ENCODE results near the gene CNTNAP5.

The CNTNAP5 gene

GRCh38 chr2:124639524-124639923 lies 614.4 kb downstream of the CNTNAP5 start:
- no peak overlapping the region for H2BK120ac ChIP-seq (ENCODE audit: low read depth, low read length)
- no peak for DNase-seq
- no peak overlapping the region for H3K4me2 ChIP-seq (ENCODE audit: low read length)
- H3K56ac ChIP-seq (ENCODE audit: low read length) = no peak overlapping the region
- no peak overlapping the region for H2BK15ac ChIP-seq (replicated peaks; ENCODE audit: low read depth)
- no peak overlapping the region for H2AK5ac ChIP-seq (ENCODE audit: low read length)
- H4K8ac ChIP-seq (ENCODE audit: low read depth, low read length) = no peak overlapping the region
- H3K4me1 ChIP-seq (ENCODE audit: control insufficient read depth, low read depth, low read length) = no peaks in the 10 kb centered on the region
- no CpG with 5 or more reads among the region's 1 CpG for WGBS (ENCODE audit: extremely low coverage, insufficient coverage, low lambda C conversion rate)
- H3K23ac ChIP-seq (ENCODE audit: low read length) = no peak overlapping the region
- H3K79me1 ChIP-seq (ENCODE audit: low read length) = no peaks in the 10 kb centered on the region
- H3K4me3 ChIP-seq (ENCODE audit: low read length) = no peak overlapping the region
- H3K27me3 ChIP-seq (ENCODE audit: insufficient read depth, low read length, poor library complexity) = no peaks in the 10 kb centered on the region
- H3K79me2 ChIP-seq (ENCODE audit: control insufficient read depth, insufficient read depth, low read length) = no peaks in the 10 kb centered on the region
- H2BK5ac ChIP-seq (ENCODE audit: low read length) = no peak overlapping the region
- no peak overlapping the region for H3K4ac ChIP-seq (ENCODE audit: low read depth, low read length)
- no peak overlapping the region for H4K5ac ChIP-seq (ENCODE audit: low read length)
- no peak overlapping the region for H3K9ac ChIP-seq (ENCODE audit: low read length)
- no peak overlapping the region for H3K27ac ChIP-seq (ENCODE audit: low read depth, low read length)
- no peak overlapping the region for H3K18ac ChIP-seq (ENCODE audit: low read length)
- H3K36me3 ChIP-seq (ENCODE audit: control insufficient read depth, insufficient read depth, low read length) = no peaks in the 10 kb centered on the region

- Histone ChIP-seq H3K79me2 (ENCODE audit: control insufficient read depth, insufficient read depth, low read length) (no peaks in the 10 kb centered on the region), H4K5ac (ENCODE audit: low read length) (no peak overlapping the region), H2AK5ac (ENCODE audit: low read length) (no peak overlapping the region), H3K56ac (ENCODE audit: low read length) (no peak overlapping the region), H3K9ac (ENCODE audit: low read length) (no peak overlapping the region), H3K27me3 (ENCODE audit: insufficient read depth, low read length, poor library complexity) (no peaks in the 10 kb centered on the region), H3K36me3 (ENCODE audit: control insufficient read depth, insufficient read depth, low read length) (no peaks in the 10 kb centered on the region), H3K4me2 (ENCODE audit: low read length) (no peak overlapping the region), H2BK15ac (replicated peaks; ENCODE audit: low read depth) (no peak overlapping the region), H3K4me3 (ENCODE audit: low read length) (no peak overlapping the region), H3K4ac (ENCODE audit: low read depth, low read length) (no peak overlapping the region), H3K4me1 (ENCODE audit: control insufficient read depth, low read depth, low read length) (no peaks in the 10 kb centered on the region), H2BK120ac (ENCODE audit: low read depth, low read length) (no peak overlapping the region), H3K79me1 (ENCODE audit: low read length) (no peaks in the 10 kb centered on the region), H3K23ac (ENCODE audit: low read length) (no peak overlapping the region), H4K8ac (ENCODE audit: low read depth, low read length) (no peak overlapping the region), H2BK5ac (ENCODE audit: low read length) (no peak overlapping the region), H3K18ac (ENCODE audit: low read length) (no peak overlapping the region), H3K27ac (ENCODE audit: low read depth, low read length) (no peak overlapping the region)
- WGBS (ENCODE audit: extremely low coverage, insufficient coverage, low lambda C conversion rate) = no CpG with 5 or more reads among the region's 15 CpGs
- DNase-seq = no peak
Observed at GRCh38 chr2:124640221-124640750, 615.2 kb downstream of the CNTNAP5 start.

- Histone ChIP-seq H4K8ac (ENCODE audit: low read depth, low read length) (no peak overlapping the region), H3K4me2 (ENCODE audit: low read length) (no peak overlapping the region), H3K23ac (ENCODE audit: low read length) (no peak overlapping the region), H3K27me3 (ENCODE audit: insufficient read depth, low read length, poor library complexity) (no peaks in the 10 kb centered on the region), H3K27ac (ENCODE audit: low read depth, low read length) (no peak overlapping the region), H3K4ac (ENCODE audit: low read depth, low read length) (no peak overlapping the region), H3K9ac (ENCODE audit: low read length) (no peak overlapping the region), H2BK15ac (replicated peaks; ENCODE audit: low read depth) (no peak overlapping the region), H4K5ac (ENCODE audit: low read length) (no peak overlapping the region), H3K4me3 (ENCODE audit: low read length) (no peak overlapping the region), H2BK120ac (ENCODE audit: low read depth, low read length) (no peak overlapping the region), H2BK5ac (ENCODE audit: low read length) (no peak overlapping the region), H3K36me3 (ENCODE audit: control insufficient read depth, insufficient read depth, low read length) (no peaks in the 10 kb centered on the region), H3K4me1 (ENCODE audit: control insufficient read depth, low read depth, low read length) (no peaks in the 10 kb centered on the region), H3K56ac (ENCODE audit: low read length) (no peak overlapping the region), H3K79me2 (ENCODE audit: control insufficient read depth, insufficient read depth, low read length) (no peaks in the 10 kb centered on the region), H2AK5ac (ENCODE audit: low read length) (no peak overlapping the region), H3K79me1 (ENCODE audit: low read length) (no peaks in the 10 kb centered on the region), H3K18ac (ENCODE audit: low read length) (no peak overlapping the region)
- no peak for DNase-seq
- WGBS (ENCODE audit: extremely low coverage, insufficient coverage, low lambda C conversion rate) = no CpG with 5 or more reads among the region's 4 CpGs
Observed at GRCh38 chr2:124646166-124646815, 621.2 kb downstream of the CNTNAP5 start.

- Histone ChIP-seq H2AK5ac (ENCODE audit: low read length) (no peak overlapping the region), H3K79me2 (ENCODE audit: control insufficient read depth, insufficient read depth, low read length) (no peaks in the 10 kb centered on the region), H2BK5ac (ENCODE audit: low read length) (no peak overlapping the region), H3K27ac (ENCODE audit: low read depth, low read length) (no peak overlapping the region), H3K79me1 (ENCODE audit: low read length) (no peaks in the 10 kb centered on the region), H3K23ac (ENCODE audit: low read length) (no peak overlapping the region), H4K8ac (ENCODE audit: low read depth, low read length) (no peak overlapping the region), H3K4me1 (ENCODE audit: control insufficient read depth, low read depth, low read length) (no peaks in the 10 kb centered on the region), H3K36me3 (ENCODE audit: control insufficient read depth, insufficient read depth, low read length) (no peaks in the 10 kb centered on the region), H3K56ac (ENCODE audit: low read length) (no peak overlapping the region), H3K4me3 (ENCODE audit: low read length) (no peak overlapping the region), H3K4me2 (ENCODE audit: low read length) (no peak overlapping the region), H2BK15ac (replicated peaks; ENCODE audit: low read depth) (no peak overlapping the region), H4K5ac (ENCODE audit: low read length) (no peak overlapping the region), H3K27me3 (ENCODE audit: insufficient read depth, low read length, poor library complexity) (no peaks in the 10 kb centered on the region), H3K4ac (ENCODE audit: low read depth, low read length) (no peak overlapping the region), H3K18ac (ENCODE audit: low read length) (no peak overlapping the region), H2BK120ac (ENCODE audit: low read depth, low read length) (no peak overlapping the region), H3K9ac (ENCODE audit: low read length) (no peak overlapping the region)
- DNase-seq = no peak
- no CpG with 5 or more reads among the region's 3 CpGs for WGBS (ENCODE audit: extremely low coverage, insufficient coverage, low lambda C conversion rate)
Observed at GRCh38 chr2:124647245-124647644, 622.2 kb downstream of the CNTNAP5 start.

- Histone ChIP-seq H2BK120ac (ENCODE audit: low read depth, low read length) (no peak overlapping the region), H4K8ac (ENCODE audit: low read depth, low read length) (no peak overlapping the region), H3K79me2 (ENCODE audit: control insufficient read depth, insufficient read depth, low read length) (no peaks in the 10 kb centered on the region), H3K4me1 (ENCODE audit: control insufficient read depth, low read depth, low read length) (no peaks in the 10 kb centered on the region), H3K23ac (ENCODE audit: low read length) (no peak overlapping the region), H2BK5ac (ENCODE audit: low read length) (no peak overlapping the region), H3K27me3 (ENCODE audit: insufficient read depth, low read length, poor library complexity) (no peaks in the 10 kb centered on the region), H2AK5ac (ENCODE audit: low read length) (no peak overlapping the region), H3K4me3 (ENCODE audit: low read length) (no peak overlapping the region), H3K4me2 (ENCODE audit: low read length) (no peak overlapping the region), H3K18ac (ENCODE audit: low read length) (no peak overlapping the region), H3K9ac (ENCODE audit: low read length) (no peak overlapping the region), H3K79me1 (ENCODE audit: low read length) (no peaks in the 10 kb centered on the region), H3K4ac (ENCODE audit: low read depth, low read length) (no peak overlapping the region), H2BK15ac (replicated peaks; ENCODE audit: low read depth) (no peak overlapping the region), H3K36me3 (ENCODE audit: control insufficient read depth, insufficient read depth, low read length) (no peaks in the 10 kb centered on the region), H3K27ac (ENCODE audit: low read depth, low read length) (no peak overlapping the region), H3K56ac (ENCODE audit: low read length) (no peak overlapping the region), H4K5ac (ENCODE audit: low read length) (no peak overlapping the region)
- WGBS (ENCODE audit: extremely low coverage, insufficient coverage, low lambda C conversion rate) = no CpG with 5 or more reads among the region's 12 CpGs
- no peak for DNase-seq
Observed at GRCh38 chr2:124647663-124648062, 622.6 kb downstream of the CNTNAP5 start.

- H4K8ac ChIP-seq (ENCODE audit: low read depth, low read length) = no peak overlapping the region
- no CpG with 5 or more reads among the region's 6 CpGs for WGBS (ENCODE audit: extremely low coverage, insufficient coverage, low lambda C conversion rate)
Observed at GRCh38 chr2:124649001-124649400, 623.9 kb downstream of the CNTNAP5 start.

More at GRCh38 chr2:124649001-124649400, 623.9 kb downstream of the CNTNAP5 start:
- Histone ChIP-seq H3K23ac (ENCODE audit: low read length) (no peak overlapping the region), H3K4me2 (ENCODE audit: low read length) (no peak overlapping the region), H3K79me1 (ENCODE audit: low read length) (no peaks in the 10 kb centered on the region), H3K27ac (ENCODE audit: low read depth, low read length) (no peak overlapping the region), H2BK5ac (ENCODE audit: low read length) (no peak overlapping the region), H2BK15ac (replicated peaks; ENCODE audit: low read depth) (no peak overlapping the region), H3K27me3 (ENCODE audit: insufficient read depth, low read length, poor library complexity) (no peaks in the 10 kb centered on the region), H3K4ac (ENCODE audit: low read depth, low read length) (no peak overlapping the region), H3K56ac (ENCODE audit: low read length) (no peak overlapping the region), H3K36me3 (ENCODE audit: control insufficient read depth, insufficient read depth, low read length) (no peaks in the 10 kb centered on the region), H3K4me3 (ENCODE audit: low read length) (no peak overlapping the region), H2BK120ac (ENCODE audit: low read depth, low read length) (no peak overlapping the region), H2AK5ac (ENCODE audit: low read length) (no peak overlapping the region), H3K4me1 (ENCODE audit: control insufficient read depth, low read depth, low read length) (no peaks in the 10 kb centered on the region), H4K5ac (ENCODE audit: low read length) (no peak overlapping the region), H3K79me2 (ENCODE audit: control insufficient read depth, insufficient read depth, low read length) (no peaks in the 10 kb centered on the region), H3K9ac (ENCODE audit: low read length) (no peak overlapping the region), H3K18ac (ENCODE audit: low read length) (no peak overlapping the region)
- DNase-seq = no peak
